ENCODE measurements around the gene ALDH1L1.

DNA sequence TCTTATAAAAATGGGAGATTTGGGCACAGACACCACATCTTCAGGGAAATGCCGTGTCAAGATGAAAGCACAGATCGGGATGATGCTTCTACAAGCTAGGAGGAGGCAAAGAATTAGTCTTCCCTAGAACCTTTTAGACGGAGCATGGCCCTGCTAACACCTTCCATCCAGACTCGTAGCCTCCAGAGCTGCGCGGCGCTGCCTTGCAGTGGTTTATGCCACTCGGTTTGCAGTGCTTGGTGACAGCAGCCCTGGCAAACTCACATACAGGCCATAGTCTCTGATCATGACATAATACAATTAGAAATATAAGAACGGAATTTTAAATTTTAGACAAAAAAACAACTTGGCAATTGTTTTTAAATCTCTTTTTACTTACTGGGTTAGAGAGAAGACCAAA is 59.3 kb downstream of the ALDH1L1 start:
- TF ChIP-seq NRF1 (conservative IDR thresholded peaks at IDR 0.05 in 1 of 2, IDR thresholded peaks at IDR 0.05 in 1 of 2) (no peak), ZFX (CRISPR knock-in tag; IDR thresholded peaks at IDR 0.05) (no peak), SAP30 (IDR thresholded peaks at IDR 0.05; ENCODE audit: borderline replicate concordance, insufficient read depth, low read depth, low read length, poor library complexity, severe bottlenecking) (no peak), ZFP36 (IDR thresholded peaks at IDR 0.05; ENCODE audit: low read depth, low read length, partially characterized antibody) (no peak), ETV6 (IDR thresholded peaks at IDR 0.05; ENCODE audit: borderline replicate concordance in 1 of 2, low read depth in 2 of 2, low read length in 1 of 2) (no peak), ETV6 (CRISPR knock-in tag; IDR thresholded peaks at IDR 0.05; ENCODE audit: borderline replicate concordance) (no peak), EWSR1 (IDR thresholded peaks at IDR 0.05; ENCODE audit: borderline replicate concordance, low read depth, partially characterized antibody) (no peak), MAFF (IDR thresholded peaks at IDR 0.05; ENCODE audit: low read length) (no peak), ZNF143 (CRISPR knock-in tag; IDR thresholded peaks at IDR 0.05) (no peak), POLR2AphosphoS5 (IDR thresholded peaks at IDR 0.05; ENCODE audit: control insufficient read depth, insufficient read depth, low read depth, low read length) (no peak), MYBL2 (IDR thresholded peaks at IDR 0.05; ENCODE audit: low read depth) (no peak), MYBL2 (CRISPR knock-in tag; IDR thresholded peaks at IDR 0.05; ENCODE audit: borderline replicate concordance) (no peak)
- TF ChIP-seq, protein P1, sequence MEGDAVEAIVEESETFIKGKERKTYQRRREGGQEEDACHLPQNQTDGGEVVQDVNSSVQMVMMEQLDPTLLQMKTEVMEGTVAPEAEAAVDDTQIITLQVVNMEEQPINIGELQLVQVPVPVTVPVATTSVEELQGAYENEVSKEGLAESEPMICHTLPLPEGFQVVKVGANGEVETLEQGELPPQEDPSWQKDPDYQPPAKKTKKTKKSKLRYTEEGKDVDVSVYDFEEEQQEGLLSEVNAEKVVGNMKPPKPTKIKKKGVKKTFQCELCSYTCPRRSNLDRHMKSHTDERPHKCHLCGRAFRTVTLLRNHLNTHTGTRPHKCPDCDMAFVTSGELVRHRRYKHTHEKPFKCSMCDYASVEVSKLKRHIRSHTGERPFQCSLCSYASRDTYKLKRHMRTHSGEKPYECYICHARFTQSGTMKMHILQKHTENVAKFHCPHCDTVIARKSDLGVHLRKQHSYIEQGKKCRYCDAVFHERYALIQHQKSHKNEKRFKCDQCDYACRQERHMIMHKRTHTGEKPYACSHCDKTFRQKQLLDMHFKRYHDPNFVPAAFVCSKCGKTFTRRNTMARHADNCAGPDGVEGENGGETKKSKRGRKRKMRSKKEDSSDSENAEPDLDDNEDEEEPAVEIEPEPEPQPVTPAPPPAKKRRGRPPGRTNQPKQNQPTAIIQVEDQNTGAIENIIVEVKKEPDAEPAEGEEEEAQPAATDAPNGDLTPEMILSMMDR (IDR thresholded peaks at IDR 0.05 in 2 of 3, conservative IDR thresholded peaks at IDR 0.05 in 1 of 3; ENCODE audit: insufficient read depth in 2 of 3, low read depth in 1 of 3, low read length in 3 of 3): no peak
